ENCODE data around the gene NOL4L. TPM values are rescaled to one million over a fixed set of nuclear protein-coding genes. Genes with fewer than 3 reads are reported as not detected.

NOL4L gene
- total RNA-seq, 2 donors from 2014 or later, result 18.0 to 59.7 TPM

DNA sequence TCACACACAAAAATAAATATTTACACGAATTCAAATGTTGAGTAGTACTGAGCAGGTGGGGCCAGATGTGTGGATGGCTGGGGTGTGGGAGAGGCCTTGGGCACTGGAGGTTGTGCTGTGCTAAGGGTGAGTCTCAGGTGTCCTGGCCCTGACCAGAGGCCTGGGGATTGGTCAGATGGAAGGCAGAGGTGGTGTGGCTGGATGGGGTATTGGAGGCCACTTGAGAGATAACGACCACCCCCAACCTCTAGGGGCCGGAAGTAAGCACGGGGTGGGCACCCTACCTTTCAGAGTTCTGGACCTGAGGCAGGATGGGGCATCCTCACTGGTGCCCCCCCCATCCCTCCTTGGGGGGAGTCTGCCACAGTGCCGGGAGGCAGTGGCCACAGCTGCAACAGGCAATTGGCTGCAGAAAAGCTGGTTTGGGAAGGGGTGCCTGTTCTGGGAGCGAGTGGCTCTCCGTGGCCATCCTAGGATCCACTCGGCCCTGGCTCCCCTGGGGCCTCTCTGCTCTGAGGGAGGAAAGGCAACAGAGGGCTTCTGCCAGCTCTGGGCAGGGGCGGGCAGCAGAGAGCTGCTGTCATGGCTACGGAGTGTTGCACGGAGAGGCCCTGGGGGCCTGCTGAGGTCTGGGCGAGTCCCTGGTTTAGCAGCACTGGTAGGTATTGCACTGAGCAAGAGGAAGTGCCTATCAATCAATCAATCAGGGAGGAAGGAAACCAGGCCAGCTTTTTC lies 139.4 kb downstream of the NOL4L start:
- no peak overlapping the region for H3K27ac ChIP-seq
- no peaks in the 10 kb centered on the region for H3K27me3 ChIP-seq (replicated peaks; ENCODE audit: insufficient read depth)
- DNase-seq (ENCODE audit: low spot score), result no peak
- intact Hi-C loops (cut with DNase I), result no loop called here
- H3K4me3 ChIP-seq, result no peak overlapping the region
- H3K9me3 ChIP-seq, result no peaks in the 10 kb centered on the region
- no peaks in the 10 kb centered on the region for H3K36me3 ChIP-seq
- TF ChIP-seq POLR2AphosphoS5 (IDR thresholded peaks at IDR 0.05) (no peak), POLR2A (IDR thresholded peaks at IDR 0.05) (no peak)
- TF ChIP-seq, protein P1, sequence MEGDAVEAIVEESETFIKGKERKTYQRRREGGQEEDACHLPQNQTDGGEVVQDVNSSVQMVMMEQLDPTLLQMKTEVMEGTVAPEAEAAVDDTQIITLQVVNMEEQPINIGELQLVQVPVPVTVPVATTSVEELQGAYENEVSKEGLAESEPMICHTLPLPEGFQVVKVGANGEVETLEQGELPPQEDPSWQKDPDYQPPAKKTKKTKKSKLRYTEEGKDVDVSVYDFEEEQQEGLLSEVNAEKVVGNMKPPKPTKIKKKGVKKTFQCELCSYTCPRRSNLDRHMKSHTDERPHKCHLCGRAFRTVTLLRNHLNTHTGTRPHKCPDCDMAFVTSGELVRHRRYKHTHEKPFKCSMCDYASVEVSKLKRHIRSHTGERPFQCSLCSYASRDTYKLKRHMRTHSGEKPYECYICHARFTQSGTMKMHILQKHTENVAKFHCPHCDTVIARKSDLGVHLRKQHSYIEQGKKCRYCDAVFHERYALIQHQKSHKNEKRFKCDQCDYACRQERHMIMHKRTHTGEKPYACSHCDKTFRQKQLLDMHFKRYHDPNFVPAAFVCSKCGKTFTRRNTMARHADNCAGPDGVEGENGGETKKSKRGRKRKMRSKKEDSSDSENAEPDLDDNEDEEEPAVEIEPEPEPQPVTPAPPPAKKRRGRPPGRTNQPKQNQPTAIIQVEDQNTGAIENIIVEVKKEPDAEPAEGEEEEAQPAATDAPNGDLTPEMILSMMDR (IDR thresholded peaks at IDR 0.05), result no peak
- peaks cover 10% of the 10 kb centered on the region for H3K4me1 ChIP-seq (replicated peaks)
- WGBS, result 29% methylated on average over 12 of the region's 12 CpGs

DNA sequence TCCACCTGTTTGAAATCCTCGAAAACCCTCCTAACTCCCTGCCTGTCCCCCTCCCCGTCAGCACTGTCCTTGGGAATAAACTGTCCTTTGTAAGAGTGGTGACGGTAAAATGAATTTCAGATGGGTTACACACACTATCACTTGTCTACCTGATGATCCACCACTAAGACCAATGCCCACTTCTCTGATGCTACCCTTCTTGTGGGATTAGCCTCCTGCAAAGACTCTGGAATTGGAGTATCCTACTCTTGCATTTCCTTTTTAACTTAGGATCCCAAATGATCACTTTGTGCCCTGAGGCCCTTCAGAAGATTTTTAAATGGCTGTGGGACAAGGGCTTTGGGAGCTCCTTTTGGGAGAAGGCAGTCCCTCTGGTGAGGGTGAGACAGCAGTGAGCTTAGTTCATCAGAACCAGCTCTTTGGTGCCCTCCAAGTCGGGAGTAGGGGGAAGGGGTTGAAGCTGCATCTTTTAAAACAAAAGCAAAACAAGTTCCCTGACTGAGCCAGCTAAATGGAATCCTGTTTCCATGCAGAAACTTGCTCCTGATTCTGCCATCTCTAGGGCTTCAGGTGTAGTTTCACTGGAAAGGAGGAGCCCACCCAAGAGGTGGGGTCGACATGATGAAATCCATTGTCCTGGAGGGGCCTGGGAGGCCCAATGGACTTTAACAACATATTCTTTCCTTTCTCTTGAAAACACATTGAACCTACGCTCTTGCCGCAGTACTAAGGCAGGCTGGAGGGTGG lies 140.5 kb downstream of the NOL4L start:
- no peak overlapping the region for H3K27ac ChIP-seq
- intact Hi-C loops (cut with DNase I), result no loop called here
- WGBS, result 64% methylated on average over 7 of the region's 7 CpGs
- no peak overlapping the region for H3K4me3 ChIP-seq
- no peaks in the 10 kb centered on the region for H3K36me3 ChIP-seq
- H3K4me1 ChIP-seq (replicated peaks), result peaks cover 10% of the 10 kb centered on the region
- no peak for DNase-seq (ENCODE audit: low spot score)
- no peak for TF ChIP-seq POLR2A (IDR thresholded peaks at IDR 0.05)
- H3K27me3 ChIP-seq (replicated peaks; ENCODE audit: insufficient read depth), result no peaks in the 10 kb centered on the region
- no peaks in the 10 kb centered on the region for H3K9me3 ChIP-seq

DNA sequence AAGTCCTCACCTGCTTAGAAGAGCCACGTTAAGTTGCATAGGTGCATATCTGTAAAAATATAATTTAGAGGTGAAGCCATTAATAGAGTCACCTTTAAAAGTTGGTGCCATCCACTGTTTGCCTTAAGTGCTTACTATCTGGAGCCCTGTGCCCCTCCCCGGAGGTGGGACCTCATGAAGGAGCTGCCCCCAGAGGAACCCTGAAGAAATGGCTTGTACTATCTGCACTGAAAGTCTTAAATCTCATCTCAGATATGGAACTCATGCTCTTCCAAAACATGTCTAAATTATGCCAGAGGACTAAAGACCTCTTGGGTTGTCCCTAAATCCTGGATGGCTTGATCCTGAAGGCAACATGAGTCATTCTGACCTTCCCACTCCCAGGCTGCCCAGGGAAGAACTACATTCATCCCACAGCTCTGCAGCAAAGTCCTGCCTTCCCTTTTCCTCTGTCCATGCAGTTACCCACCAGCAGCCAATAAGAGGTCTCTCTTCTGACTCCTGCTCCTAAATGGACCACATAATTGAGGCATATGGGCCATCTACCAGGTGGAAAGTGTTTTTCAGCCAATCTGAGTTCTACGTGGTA lies 141.7 kb downstream of the NOL4L start:
- Histone ChIP-seq H3K4me3 (no peak overlapping the region), H3K27me3 (replicated peaks; ENCODE audit: insufficient read depth) (no peaks in the 10 kb centered on the region), H3K27ac (no peak overlapping the region), H3K36me3 (no peaks in the 10 kb centered on the region), H3K9me3 (no peaks in the 10 kb centered on the region), H3K4me1 (replicated peaks) (peaks cover 10% of the 10 kb centered on the region)
- intact Hi-C loops (cut with DNase I), result no loop called here
- 79% methylated on average over 3 of the region's 3 CpGs for WGBS
- DNase-seq (ENCODE audit: low spot score), result no peak
- TF ChIP-seq POLR2AphosphoS5 (IDR thresholded peaks at IDR 0.05) (no peak), POLR2A (IDR thresholded peaks at IDR 0.05) (no peak)
- TF ChIP-seq, protein P1 (IDR thresholded peaks at IDR 0.05), result no peak

DNA sequence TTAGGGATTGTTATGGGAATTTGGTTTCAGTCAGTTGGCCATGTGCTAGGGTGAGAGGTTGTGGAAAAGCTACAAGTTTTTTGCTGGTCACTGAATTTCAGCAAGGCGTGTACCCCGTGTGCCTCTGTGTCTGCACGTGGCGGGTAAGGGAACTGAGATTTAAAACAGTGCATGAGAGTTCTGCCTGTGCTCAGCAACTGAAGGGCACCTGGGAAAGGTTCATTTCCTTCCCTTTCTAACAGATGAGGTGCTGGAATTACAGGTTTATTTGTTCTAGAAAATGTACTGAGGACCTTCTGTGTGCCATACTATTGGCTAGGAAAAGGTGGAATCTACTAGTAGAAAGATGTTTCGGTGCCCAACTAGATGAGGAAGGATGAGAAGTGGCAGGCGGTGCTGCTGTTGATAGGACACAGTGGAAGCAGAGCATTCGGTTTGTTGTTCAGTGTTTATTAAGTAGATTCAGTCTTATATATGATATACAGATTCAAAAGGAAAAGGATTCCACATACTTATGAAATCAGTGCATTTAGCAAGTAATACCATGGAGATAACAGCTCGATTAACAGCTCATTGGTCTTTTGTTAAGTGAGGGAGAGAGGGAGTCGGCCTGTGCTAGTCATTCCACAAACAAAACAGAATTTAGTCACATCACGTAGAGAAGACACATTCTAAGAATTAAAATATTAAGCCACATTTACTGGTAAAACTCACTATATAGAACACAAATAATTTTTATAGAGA lies 142.3 kb downstream of the NOL4L start:
- WGBS, result 71% methylated on average over 10 of the region's 10 CpGs
- Histone ChIP-seq H3K36me3 (no peaks in the 10 kb centered on the region), H3K9me3 (no peaks in the 10 kb centered on the region), H3K27ac (no peak overlapping the region), H3K27me3 (replicated peaks; ENCODE audit: insufficient read depth) (no peaks in the 10 kb centered on the region), H3K4me3 (no peak overlapping the region), H3K4me1 (replicated peaks) (peaks cover 7% of the 10 kb centered on the region)
- no peak for TF ChIP-seq POLR2AphosphoS5 (IDR thresholded peaks at IDR 0.05)
- TF ChIP-seq, protein P1 (IDR thresholded peaks at IDR 0.05), result no peak
- TF ChIP-seq POLR2A (IDR thresholded peaks at IDR 0.05), result no peak
- intact Hi-C loops (cut with DNase I), result no loop called here
- DNase-seq (ENCODE audit: low spot score), result no peak

DNA sequence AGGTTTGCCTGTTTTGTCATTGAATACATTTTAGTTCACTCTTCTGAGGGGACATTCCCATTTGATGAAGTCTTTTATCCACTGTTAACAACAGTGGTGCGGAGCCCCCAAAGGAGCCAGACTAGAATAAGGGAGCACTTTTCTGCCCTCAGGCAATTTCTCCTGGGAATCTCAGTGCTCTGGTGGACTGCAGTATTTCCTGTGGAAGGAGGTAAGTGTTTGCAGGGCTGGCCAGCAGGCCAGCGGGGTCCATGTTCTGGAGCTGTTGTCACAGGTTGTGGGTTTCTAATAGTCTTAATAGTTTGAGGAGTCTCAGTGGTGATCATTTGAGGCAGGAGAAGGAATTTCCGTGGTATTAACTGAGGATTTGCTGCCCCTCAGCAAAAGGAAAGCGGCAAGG lies 143.5 kb downstream of the NOL4L start:
- Histone ChIP-seq H3K27ac (no peak overlapping the region), H3K27me3 (replicated peaks; ENCODE audit: insufficient read depth) (no peaks in the 10 kb centered on the region), H3K4me3 (no peak overlapping the region), H3K36me3 (no peaks in the 10 kb centered on the region), H3K4me1 (replicated peaks) (peaks cover 5% of the 10 kb centered on the region), H3K9me3 (no peaks in the 10 kb centered on the region)
- intact Hi-C loops (cut with DNase I), result no loop called here
- 86% methylated on average over 4 of the region's 4 CpGs for WGBS
- DNase-seq (ENCODE audit: low spot score), result no peak
- TF ChIP-seq, protein P1 (IDR thresholded peaks at IDR 0.05), result no peak
- TF ChIP-seq POLR2A (IDR thresholded peaks at IDR 0.05) (no peak), POLR2AphosphoS5 (IDR thresholded peaks at IDR 0.05) (no peak)
